BE2C (cell line): ENCODE data around the gene ZSCAN4.

Experiments
- DNase-seq: peaks from one replicate; pipeline ENCODE4 v3.0.0-alpha.2; 2020
- H3K27me3 ChIP-seq: fragments of 250-450 bp; sonication (Bioruptor Pico); 2 replicates; pipeline ENCODE4 v1.5.1; 2020; ENCODE audit warnings: mild to moderate bottlenecking
- H3K36me3 ChIP-seq: fragments of 250-450 bp; sonication (Bioruptor Pico); 2 replicates; pipeline ENCODE4 v1.5.1; 2020; ENCODE audit warnings: mild to moderate bottlenecking
- H3K4me1 ChIP-seq: fragments of 250-450 bp; sonication (Bioruptor Pico); 2 replicates; pipeline ENCODE4 v1.5.1; 2020
- H3K4me3 ChIP-seq: 2 replicates; pipeline ENCODE4 v1.5.1; 2011; ENCODE audit warnings: low read depth, low read length
- H3K9me3 ChIP-seq: fragments of 250-450 bp; sonication (Bioruptor Pico); 2 replicates; pipeline ENCODE4 v1.5.1; 2020
- CTCF ChIP-seq: IDR thresholded peaks from 2 replicates; pipeline ENCODE4 v1.5.1; 2012; ENCODE audit warnings: mild to moderate bottlenecking, low read depth, low read length

The ZSCAN4 gene

GRCh38 chr19:57712222-57712621 lies 43.5 kb downstream of the ZSCAN4 start:
- Histone ChIP-seq H3K9me3 (no peaks in the 10 kb centered on the region), H3K4me1 (no peaks in the 10 kb centered on the region), H3K27me3 (no peaks in the 10 kb centered on the region), H3K36me3 (peaks cover 7% of the 10 kb centered on the region; the same call in 1 of the 2 replicates), H3K4me3 (no peak overlapping the region)
- no peak for DNase-seq
- TF ChIP-seq CTCF: no peak

GRCh38 chr19:57719424-57719823 lies 50.7 kb downstream of the ZSCAN4 start:
- no peak for DNase-seq
- Histone ChIP-seq H3K27me3 (no peaks in the 10 kb centered on the region), H3K4me1 (no peaks in the 10 kb centered on the region), H3K9me3 (peaks cover 3% of the 10 kb centered on the region; the same call in 1 of the 2 replicates), H3K36me3 (peaks cover 36% of the 10 kb centered on the region), H3K4me3 (no peak overlapping the region)
- no peak for TF ChIP-seq CTCF

GRCh38 chr19:57719901-57720519 lies 51.3 kb downstream of the ZSCAN4 start:
- Histone ChIP-seq H3K36me3 (peaks cover 36% of the 10 kb centered on the region), H3K9me3 (peaks cover 3% of the 10 kb centered on the region; the same call in 1 of the 2 replicates), H3K27me3 (no peaks in the 10 kb centered on the region), H3K4me1 (no peaks in the 10 kb centered on the region), H3K4me3 (no peak overlapping the region)
- TF ChIP-seq CTCF: no peak
- DNase-seq: no peak

- Histone ChIP-seq H3K4me3 (no peak overlapping the region), H3K9me3 (peaks cover 3% of the 10 kb centered on the region; the same call in 1 of the 2 replicates), H3K4me1 (no peaks in the 10 kb centered on the region), H3K27me3 (no peaks in the 10 kb centered on the region), H3K36me3 (peaks cover 36% of the 10 kb centered on the region)
- TF ChIP-seq CTCF: no peak
- DNase-seq: no peak
Observed at GRCh38 chr19:57720878-57721277, 52.1 kb downstream of the ZSCAN4 start.
